Stimulated activated CD8-positive, alpha-beta memory T cell treated with anti-CD3 and anti-CD28 coated beads, Interleukin-7, amount 100 ng/mL, for 48 hours (primary cell): ENCODE results near the gene TMEM198.

ENCODE experiments used
- DNase-seq, 2 donors: peaks; one replicate each; pipeline ENCODE4 v3.0.0-alpha.2; 2020; ENCODE audit warnings: low read depth in 1 of 2; ENCODE audit errors: extremely low read depth in 1 of 2

The TMEM198 gene

DNA sequence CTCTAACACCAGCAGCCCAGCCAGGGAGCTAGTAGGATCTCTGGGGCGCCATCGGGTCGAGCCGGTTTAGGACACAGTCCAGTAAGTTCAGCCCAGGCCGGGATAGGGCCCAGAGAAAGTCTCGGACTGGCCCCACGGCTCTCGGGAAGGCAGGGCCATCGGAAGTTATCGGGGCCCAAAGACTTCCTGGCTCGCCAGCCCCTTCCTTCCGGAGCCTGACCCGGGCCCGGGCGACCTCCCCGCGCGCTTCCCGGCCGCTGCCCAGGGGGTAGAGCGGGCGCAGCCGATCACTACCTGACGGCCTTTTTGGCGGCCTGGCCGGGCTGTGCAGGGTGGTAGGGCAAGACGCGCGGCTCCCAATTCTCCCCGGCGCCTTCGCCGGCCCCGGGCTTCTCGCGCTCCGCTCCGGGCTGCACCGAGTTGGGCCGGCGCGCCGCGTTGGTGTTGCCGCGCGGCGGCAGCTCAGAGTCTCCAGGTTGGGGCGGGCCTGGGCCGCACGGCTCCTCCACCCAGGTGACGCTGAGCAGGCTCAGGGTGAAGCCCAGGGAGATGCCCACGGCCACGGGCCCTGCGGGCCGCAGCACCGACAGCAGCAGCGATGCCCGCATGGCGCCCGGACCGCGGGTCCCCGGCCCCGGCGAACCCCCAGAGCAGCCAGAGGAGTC, 765 bp upstream of the TMEM198 start:
- no peak for DNase-seq

DNA sequence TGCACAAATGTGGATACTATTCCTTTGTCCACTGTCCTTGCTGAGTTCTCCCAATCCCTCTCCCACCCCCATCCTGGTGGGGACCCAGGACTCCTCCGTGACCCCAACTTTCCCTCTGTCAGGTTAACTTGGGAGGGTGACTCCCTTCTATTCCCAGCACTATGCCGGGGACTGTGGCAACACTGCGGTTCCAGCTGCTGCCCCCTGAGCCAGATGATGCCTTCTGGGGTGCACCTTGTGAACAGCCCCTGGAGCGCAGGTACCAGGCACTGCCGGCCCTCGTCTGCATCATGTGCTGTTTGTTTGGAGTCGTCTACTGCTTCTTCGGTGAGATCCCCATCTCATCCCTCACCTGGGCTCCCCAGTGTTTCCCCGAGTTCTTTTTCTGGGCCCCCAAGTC, 739 bp downstream of the TMEM198 start:
- DNase-seq = no peak

DNA sequence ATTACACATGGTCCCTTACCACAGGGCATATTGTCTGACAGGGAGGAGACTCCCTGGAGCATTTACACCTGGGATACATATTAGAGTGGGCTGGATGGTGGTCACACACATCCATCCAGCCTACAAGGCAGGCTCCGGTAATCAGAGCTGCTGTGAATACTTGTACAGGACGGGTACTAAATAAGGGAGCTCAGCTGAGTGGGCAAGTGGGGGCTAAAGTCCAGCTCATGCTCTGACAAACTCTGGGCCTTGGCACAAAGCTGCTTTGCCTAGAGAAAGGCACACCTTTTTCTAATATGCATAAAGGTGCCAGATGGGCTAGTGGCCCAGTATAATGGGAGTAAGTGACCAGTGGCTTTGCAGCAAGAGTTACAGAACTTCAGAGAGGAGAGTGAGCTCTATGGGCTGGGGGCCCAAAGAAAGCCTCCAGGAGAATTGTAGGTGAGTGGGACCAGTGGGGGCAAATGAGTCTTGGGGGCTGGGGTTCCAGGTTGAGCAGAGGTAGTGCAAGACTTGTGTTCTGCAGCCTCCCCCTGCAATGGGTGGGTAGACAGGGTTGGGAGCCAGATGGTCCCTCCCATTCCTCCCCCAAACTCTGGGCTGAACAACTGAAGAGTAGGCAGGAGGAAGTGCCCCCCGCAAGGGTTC, 1.6 kb downstream of the TMEM198 start:
- DNase-seq = no peak

DNA sequence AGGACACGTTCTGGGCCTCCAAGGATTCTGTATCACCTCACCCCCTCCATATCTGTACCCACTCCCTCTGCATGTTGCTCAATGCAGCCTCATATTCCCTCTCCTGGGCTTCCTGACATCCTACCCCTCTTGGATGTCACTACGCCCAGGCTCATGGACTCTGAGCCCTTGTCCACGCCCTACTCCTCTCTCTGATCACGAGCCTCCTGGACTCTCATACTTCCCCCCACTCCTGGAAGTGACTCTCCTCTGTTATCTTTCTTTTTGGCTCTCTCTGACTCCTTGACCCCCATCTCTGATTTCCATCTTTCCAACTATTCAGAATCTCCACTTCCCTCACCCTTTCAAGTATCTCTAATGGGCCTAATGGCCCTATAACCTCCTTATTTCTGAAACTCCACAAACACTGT, 2.1 kb downstream of the TMEM198 start:
- DNase-seq = no peak

DNA sequence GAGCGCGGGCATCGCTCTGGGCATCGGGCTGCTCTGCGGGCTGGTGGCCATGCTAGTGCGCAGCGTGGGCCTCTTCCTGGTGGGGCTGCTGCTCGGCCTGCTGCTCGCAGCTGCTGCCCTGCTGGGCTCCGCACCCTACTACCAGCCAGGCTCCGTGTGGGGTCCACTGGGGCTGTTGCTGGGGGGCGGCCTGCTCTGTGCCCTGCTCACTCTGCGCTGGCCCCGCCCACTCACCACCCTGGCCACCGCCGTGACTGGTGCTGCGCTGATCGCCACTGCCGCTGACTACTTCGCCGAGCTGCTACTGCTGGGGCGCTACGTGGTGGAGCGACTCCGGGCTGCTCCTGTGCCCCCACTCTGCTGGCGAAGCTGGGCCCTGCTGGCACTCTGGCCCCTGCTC, 3.8 kb downstream of the TMEM198 start:
- DNase-seq = no peak

DNA sequence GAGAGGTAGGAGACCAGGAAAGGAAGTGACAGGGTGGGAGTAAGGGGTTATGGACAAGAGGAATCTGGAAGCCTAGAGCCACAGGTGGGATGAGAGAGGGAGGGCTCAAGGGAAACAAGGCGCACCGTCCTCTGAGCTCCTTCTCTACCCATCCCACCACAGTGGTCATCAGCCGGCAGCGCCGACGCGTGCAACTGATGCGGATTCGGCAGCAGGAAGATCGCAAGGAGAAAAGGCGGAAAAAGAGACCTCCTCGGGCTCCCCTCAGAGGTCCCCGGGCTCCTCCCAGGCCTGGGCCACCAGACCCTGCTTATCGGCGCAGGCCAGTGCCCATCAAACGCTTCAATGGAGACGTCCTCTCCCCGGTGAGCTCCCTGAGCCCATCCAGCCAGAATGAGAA, 5.2 kb downstream of the TMEM198 start:
- DNase-seq = no peak

DNA sequence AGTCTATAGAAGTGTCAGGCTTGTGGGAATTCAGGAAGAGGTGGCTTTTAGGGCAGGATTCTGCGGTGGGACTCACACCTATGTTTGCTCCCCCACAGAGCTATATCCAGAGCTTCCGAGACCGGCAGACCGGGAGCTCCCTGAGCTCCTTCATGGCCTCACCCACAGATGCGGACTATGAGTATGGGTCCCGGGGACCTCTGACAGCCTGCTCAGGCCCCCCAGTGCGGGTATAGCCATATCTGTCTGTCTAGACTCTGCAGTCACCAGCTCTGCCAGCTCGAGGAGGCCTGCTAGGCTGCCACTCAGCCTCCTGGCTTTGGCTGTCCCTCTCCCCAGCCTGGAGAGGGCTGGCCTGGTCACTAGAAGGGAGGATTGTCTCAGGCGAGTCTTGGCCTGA, 5.8 kb downstream of the TMEM198 start:
- no peak for DNase-seq

DNA sequence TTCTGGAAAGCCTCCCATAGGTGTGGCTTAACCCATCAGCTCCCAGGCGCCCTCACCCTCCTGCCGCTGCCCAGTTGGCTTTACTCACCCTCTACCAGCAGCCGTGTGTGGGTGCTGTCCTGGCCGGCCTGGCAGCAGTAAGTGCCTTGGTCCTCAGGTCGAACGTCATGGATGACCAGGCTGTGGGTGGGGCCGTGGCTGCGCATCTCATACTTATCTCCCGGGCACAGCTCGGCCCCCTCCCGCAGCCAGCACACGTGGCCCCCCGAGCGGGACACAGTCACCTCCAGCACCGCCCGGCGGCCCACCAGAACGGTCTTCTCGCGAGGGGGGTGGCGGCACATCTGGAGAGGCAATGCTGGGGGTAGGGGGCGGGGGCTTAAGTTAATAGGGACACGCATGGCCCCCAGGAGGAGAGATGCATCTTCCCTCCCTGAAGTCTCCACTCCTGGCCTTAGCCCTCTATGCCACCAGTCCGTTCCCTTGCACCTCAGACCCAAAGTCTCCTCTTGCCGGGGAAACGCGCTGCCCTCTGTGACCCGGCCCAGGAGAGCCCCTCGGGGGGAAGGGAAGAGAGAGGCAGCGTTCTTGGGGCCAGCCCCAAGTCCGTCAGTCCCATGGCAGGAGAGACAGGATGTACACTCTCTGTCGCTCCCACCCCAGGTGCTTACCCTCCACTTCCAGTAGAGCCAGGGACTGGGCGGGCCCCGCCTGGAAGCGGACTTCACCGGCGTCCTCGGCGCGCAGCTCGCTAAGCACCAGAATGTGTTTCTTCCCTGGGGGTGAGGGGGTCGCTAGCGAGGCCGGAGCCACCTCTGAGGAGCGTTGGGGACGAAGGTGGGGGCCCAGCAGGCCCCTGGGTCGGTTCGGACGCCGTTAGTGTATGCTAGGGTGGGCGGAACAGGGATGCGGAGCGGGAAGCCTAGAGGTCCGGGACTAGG, 7.9 kb downstream of the TMEM198 start:
- DNase-seq = no peak

DNA sequence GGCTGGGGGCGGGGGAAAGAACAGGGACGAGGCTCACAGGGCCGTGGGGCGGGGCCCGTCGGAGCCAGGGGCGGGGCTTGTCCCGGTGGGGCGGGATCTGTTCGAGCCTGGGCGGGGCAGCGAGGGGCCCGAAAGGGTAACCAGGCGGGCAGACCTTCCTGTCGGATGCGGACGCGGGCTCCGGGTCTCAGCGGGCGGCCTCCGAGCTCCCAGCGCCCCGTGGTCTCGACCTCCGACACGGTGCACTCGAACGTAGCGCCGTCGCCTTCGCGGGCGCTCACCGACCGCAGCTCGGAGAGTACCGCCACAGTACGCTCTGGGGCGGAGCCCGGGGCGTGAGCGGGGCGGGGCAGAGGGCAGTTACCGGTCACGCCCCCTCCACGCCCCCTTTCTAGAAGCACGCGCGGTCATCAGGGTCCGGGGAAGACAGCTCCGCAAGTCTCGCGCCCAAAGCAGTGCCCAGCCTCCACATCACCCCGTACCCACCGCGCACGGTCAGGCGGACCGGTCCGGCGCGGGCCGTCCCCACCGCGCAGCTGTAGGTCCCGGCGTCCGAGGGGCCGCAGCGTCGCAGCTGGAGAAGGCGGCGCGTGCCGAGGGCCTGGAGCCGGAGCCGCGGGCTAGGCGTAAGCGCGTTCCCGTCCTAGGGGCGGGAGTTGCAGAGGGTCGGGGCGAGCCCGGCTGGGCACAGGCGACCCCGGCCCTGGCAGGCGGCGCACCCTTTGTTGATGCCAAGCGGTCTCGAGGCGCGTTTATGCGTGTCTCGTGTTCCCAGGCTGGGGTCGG, 8.7 kb downstream of the TMEM198 start:
- DNase-seq = peak; percentile 57 to 73

DNA sequence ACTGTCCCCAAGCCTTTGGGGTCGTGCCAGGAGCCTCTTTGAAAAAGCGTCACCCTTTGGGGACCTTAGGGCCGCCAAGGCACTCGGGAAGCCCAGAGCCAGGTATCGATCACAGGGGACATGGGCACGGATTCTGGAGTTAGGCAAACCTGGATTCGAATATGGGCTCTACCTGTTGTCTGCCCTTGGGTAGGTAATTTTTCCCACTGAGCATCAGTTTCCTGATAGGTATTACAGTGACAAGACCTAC, 9.3 kb downstream of the TMEM198 start:
- no peak for DNase-seq

DNA sequence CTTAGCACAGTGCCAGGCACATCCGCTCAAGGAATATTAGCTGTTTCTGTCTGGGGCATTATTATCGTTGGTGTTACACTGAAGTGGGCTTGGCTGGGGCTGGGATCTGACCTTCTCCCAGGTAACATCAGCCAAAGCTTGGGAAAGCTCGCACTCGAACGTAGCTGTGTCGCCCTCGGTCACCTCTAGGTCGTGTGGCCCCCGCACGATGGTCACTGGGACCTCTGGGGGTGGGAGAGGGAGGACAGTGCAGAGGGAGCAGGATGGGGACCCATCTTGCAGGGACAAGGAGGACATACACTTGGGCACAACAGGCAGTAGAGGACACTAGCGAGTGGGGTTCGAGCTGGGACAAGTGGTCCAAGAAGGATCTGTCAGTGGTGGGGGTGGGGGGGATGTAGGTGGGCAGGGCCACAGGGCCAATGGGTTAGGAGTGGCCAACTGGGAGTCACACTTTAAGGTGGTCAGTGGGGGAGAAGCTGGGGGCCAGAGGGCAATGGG, 9.7 kb downstream of the TMEM198 start:
- no peak for DNase-seq

DNA sequence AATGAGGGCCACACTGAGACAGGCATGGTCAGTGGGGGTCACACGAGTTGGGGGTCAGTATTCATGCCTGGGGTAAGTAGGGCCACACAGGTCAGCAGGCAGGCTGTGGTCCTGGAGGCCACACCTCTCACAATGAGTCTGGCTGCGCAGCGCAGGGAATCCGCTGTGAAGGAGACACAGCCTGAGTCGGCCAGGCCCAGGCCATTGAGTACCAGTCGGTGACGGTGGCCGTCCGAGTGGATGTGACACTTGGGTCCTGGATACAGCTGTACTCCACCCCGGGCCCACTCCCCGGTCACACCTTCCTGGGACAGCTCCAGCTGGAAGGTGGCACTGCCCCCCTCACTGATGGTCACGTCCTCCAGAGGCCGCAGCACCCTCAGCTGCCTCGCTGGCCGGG, 10.5 kb downstream of the TMEM198 start:
- no peak for DNase-seq

DNA sequence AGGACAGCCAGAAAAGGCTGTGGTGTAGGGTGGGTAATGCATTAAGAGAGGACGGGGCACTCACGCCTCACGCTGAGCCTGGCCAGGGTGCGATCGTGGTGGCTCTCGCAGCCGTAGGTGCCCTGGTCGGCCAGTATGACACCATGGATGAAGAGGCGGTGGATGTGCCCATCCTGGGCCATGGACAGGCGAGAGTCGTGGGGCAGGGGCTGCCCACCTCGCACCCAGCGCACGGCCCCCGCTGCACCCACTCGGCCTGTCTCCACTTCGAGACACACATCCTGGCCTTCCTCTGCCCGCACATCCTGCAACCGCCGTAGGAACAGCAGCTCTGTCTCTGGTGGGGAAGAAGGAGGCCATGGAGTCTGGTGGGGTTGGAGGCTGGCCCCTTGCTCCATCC, 12.1 kb downstream of the TMEM198 start:
- no peak for DNase-seq

DNA sequence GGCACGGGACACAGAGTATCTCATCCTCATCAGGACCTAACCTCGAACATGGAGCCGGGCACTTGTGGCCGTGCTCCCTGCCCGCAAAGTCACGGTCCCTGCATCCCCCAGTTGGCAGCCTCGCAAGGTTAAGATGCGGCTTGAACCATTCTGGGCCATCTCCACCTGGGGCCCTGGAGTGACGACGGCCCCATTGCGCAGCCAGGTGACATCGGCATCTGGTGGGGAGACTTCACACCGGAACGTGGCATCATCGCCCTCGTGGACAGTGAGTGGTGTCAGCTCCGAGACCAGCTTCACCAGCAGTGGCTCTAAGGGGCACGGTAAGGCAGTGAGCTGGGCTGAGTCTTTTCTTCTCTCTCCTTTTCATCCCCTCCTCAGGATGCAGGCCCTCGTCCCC, 12.6 kb downstream of the TMEM198 start:
- DNase-seq = no peak

DNA sequence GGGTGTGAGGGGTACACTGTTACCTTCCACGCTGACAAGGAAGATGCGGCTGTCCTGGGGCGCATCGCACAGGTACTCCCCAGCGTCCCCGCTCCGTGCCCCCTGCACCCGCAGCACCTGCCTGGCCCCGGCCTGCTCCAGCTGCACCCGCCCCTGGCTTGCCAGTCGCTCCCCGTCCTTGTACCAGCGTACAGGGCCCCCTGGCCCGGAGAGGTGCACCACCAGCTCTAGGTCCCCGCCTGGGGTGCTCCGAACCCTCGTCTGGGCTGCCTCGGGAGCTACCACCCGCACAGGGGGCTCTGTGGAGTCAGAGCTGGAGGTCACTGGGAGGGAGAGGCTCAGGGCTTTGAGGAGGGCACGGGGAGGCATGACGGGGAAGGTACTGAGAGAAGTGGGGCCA, 13.5 kb downstream of the TMEM198 start:
- DNase-seq = no peak

DNA sequence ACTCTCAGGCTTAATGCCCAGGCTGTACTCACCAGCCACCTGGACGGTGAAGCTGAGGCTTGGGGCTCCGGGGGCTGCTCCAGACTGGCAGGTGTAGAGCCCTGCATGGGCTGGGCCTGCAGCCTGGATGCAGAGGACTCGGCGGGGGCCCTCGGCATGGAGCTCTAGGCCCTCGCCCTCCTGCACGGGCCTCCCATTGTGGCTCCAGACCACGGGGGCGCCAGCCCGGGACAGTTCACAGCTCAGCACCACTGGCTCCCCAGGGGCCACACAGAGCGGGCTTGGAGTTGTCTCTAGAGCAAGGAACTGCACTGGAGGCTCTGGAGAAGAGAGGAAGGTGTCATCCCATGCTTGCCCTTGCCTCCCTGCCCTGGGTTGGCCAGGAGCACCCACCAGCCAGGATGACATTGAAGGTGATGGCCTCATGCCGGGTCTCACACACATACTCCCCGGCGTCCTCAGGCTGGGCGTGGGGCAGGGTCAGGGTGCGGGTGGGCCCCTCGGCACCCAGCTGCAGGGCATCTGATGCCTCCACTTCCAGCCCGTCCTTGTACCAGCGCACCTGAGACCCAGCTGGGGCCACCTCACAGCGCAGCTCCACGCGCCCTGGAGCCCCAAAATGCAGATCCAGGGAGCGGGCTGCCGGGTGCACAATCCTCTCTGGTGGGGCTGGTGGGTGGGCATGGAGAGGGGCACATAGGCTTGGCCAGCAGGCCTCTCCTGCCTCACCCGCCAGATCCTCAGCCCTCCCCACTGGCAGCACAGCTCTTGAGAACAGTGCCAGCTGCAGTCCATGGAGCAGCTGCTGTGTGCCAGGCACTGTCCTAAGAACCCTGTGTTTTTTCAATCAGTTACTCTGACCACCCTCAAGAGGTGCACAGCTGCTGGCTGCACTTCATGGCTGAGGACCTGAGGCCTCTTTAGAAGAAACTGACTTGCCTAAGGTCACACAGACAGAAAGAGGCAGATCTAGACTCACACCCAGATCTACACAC, 14.3 kb downstream of the TMEM198 start:
- no peak for DNase-seq

DNA sequence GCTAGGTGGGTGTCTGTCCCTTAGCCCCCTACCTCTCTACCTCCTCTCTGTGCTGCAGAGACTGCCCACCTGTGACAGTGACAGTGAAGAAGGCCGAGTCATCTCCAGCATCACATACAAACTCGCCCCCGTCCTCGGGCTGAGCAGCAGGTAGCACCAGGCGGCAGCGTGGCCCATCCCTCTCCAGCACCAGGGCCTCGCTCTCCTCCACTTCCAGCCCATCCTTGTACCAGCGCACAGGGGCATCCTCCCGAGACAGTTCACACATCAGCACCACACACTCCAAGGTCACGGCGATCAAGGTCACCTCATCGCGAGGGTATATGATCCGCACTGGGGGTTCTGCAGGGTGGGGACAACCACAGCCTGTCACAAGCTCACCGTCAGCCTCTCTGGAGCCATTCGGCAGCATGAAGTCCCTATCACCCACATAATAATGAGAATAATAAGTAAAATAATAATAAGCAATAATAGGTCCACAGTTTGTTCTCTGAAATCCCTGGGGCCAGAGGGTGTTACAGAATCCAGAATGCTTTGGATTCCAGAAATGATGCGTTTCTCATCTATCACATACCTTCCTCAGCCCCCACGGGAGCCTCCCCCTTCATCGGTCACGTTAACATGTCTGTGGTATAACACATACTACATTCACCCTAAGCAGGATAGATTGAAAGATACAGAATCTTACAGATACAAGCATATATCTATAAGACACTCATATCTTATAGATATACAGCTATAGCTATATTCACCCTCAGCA, 15.5 kb downstream of the TMEM198 start:
- no peak for DNase-seq

DNA sequence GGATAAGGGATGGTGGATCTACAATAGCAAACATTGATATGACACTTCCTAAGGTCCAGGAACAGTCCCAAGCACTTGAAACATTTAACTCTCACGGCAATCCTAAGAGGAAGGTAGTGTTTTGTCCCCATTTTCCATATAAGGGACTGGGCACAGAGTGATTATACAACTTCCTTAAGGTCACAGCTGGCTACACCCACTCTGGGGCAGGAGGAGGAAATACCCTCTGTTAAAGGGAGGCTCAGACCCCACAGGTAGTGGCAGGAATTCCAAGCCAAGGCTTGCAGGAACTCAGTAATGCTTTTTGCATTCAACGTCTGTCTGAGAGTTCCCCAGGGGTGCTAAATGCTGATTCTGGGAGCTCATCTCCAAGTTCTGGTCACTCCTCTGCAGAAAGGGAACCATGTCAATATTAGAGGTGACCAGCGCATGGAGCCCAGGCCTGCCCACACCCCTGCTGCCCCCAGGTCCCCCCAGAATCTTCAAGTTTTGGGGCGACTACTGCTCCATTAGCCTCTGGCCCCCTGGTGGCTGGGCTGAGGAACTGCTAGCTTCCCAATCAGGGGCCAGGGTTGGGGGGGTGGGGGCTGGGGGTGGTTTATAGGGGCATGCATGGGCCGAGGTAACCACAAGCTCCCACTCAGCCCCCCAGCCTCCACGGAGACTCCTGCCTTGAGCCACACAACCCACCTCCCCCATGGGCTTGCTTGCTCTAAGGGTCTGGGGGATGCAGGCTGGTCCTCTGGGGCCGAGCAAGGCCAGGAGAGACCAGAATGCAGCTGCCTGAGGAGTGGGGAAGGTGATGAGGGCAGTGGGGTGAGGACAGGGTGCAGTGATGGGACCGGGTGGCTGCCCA, 16.4 kb downstream of the TMEM198 start:
- DNase-seq = no peak

DNA sequence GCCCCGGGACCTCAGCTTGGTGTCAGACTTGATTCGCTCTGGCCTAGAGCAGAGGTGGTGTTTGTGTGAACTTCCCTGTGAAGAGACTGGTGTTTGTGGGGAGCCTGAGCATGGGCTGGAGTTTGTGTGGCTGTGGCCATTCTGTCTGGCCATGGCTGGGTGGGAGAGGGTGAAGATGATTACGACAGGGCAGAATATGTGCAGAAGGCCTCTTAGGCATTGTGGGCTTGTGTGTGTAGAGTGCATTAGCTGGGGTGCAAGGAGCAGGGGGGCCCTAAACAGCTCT, 17.0 kb downstream of the TMEM198 start:
- DNase-seq = no peak
